Caco-2 (cell line): ENCODE measurements around the gene EPGN. TPM values are rescaled to one million over a fixed set of nuclear protein-coding genes. Genes with fewer than 3 reads are reported as not detected.
A peak's percentile ranks its signal among the peaks of the same experiment; 100 is the strongest.

Experiments used
- BruUV-seq: library from RNA; stranded (reverse); fragments of 400-500 nt; replicated peaks from 2 replicates; lab custom pipeline; 2021; lab: Mats Ljungman, UMichigan
- CTCF ChIA-PET: fragments of 300-600 bp; sonication (Branson Sonifier 250); formaldehyde crosslinking; loops from one replicate; lab custom pipeline; 2022; ENCODE audit warnings: antibody characterized with exemption; lab: Charles Lee
- POLR2A ChIA-PET: fragments of 300-600 bp; sonication (Branson Sonifier 250); formaldehyde crosslinking; loops from one replicate; lab custom pipeline; 2022; ENCODE audit warnings: antibody characterized with exemption; lab: Charles Lee
- DNase-seq, 2 experiments: peaks; one replicate each; pipeline versions ENCODE4 v3.0.0 to v3.0.0-alpha.2; 2020 to 2022
- H3K27me3 ChIP-seq: replicated peaks from 2 replicates; pipeline ENCODE4 v1.6.0; 2011; ENCODE audit warnings: low read length; ENCODE audit not compliant: control insufficient read depth, insufficient read depth
- H3K36me3 ChIP-seq: 2 replicates; pipeline ENCODE4 v1.5.1; 2011; ENCODE audit warnings: low read length; ENCODE audit not compliant: control insufficient read depth, insufficient read depth
- H3K4me1 ChIP-seq: fragments of 250-450 bp; sonication (Bioruptor Pico); 2 replicates; pipeline ENCODE4 v1.5.1; 2020; ENCODE audit warnings: mild to moderate bottlenecking
- H3K4me3 ChIP-seq: 2 replicates; pipeline ENCODE4 v1.5.1; 2011; ENCODE audit warnings: low read depth, mild to moderate bottlenecking, control low read depth, low read length
- H3K9me3 ChIP-seq: fragments of 250-450 bp; sonication (Bioruptor Pico); 2 replicates; pipeline ENCODE4 v1.5.1; 2020; ENCODE audit warnings: mild to moderate bottlenecking, moderate library complexity
- H3K27ac Mint-ChIP-seq: one replicate; pipeline ENCODE4 v1.8.0; 2022; ENCODE audit warnings: mixed read lengths; ENCODE audit not compliant: unreplicated experiment
- H3K27me3 Mint-ChIP-seq: one replicate; pipeline ENCODE4 v1.8.0; 2022; ENCODE audit warnings: mixed read lengths; ENCODE audit not compliant: insufficient read depth, unreplicated experiment
- H3K36me3 Mint-ChIP-seq: one replicate; pipeline ENCODE4 v1.8.0; 2022; ENCODE audit warnings: mild to moderate bottlenecking, mixed read lengths; ENCODE audit not compliant: insufficient read depth, unreplicated experiment
- H3K4me1 Mint-ChIP-seq: one replicate; pipeline ENCODE4 v1.8.0; 2022; ENCODE audit warnings: low read depth, mixed read lengths; ENCODE audit not compliant: unreplicated experiment
- H3K4me3 Mint-ChIP-seq: one replicate; pipeline ENCODE4 v1.8.0; 2022; ENCODE audit warnings: mild to moderate bottlenecking, moderate library complexity, mixed read lengths; ENCODE audit not compliant: unreplicated experiment
- H3K9me3 Mint-ChIP-seq: one replicate; pipeline ENCODE4 v1.8.0; 2022; ENCODE audit warnings: mixed read lengths; ENCODE audit not compliant: unreplicated experiment
- CTCF ChIP-seq, 2 experiments: fragments of 200-600 bp in 1 of 2; IDR thresholded peaks; 1 replicate in 1 of 2; 2 replicates in 1 of 2; pipeline versions ENCODE4 v1.5.1 to v1.8.0; 2011 to 2022; ENCODE audit warnings: antibody characterized with exemption in 1 of 2, control low read depth in 1 of 2, inconsistent platforms in 1 of 2, low read depth in 1 of 2, low read length in 1 of 2, mild to moderate bottlenecking in 1 of 2, moderate library complexity in 1 of 2; ENCODE audit not compliant: insufficient read depth in 1 of 2, severe bottlenecking in 1 of 2, unreplicated experiment in 1 of 2
- intact Hi-C: fragments of 100-400 bp; cut with micrococcal nuclease; formaldehyde crosslinking; loops from one replicate; pipeline ENCODE4 v1.10.0; 2022; ENCODE audit not compliant: unreplicated experiment
- total RNA-seq: library from RNA; stranded (reverse); gene quantifications from 2 replicates; pipeline ENCODE4 v1.2.3, GENCODE V29; 2022

The EPGN gene
- total RNA-seq, 1 experiment from 2014 or later, result not detected

GRCh38 chr4:74311696-74312313 lies 3.5 kb downstream of the EPGN start:
- no peak overlapping the region for H3K4me3 Mint-ChIP-seq
- H3K4me1 Mint-ChIP-seq, result no peaks in the 10 kb centered on the region
- no peaks in the 10 kb centered on the region for H3K9me3 Mint-ChIP-seq
- no peaks in the 10 kb centered on the region for H3K27me3 Mint-ChIP-seq
- DNase-seq, result peak; percentile 39 to 61
- no peaks in the 10 kb centered on the region for H3K4me1 ChIP-seq
- peak; percentile 58 to 60 for TF ChIP-seq CTCF (IDR thresholded peaks at IDR 0.05; ENCODE audit: insufficient read depth in 1 of 2, low read depth in 1 of 2, low read length in 1 of 2, severe bottlenecking in 1 of 2, unreplicated experiment in 1 of 2)
- H3K27me3 ChIP-seq, result no peaks in the 10 kb centered on the region
- ChIA-PET POLR2A (no interaction called here), CTCF (interaction anchor here (0.7 to 1.4 kb wide), 3 partner anchors 83 to 177 kb away, joined by 3 to 8 read pairs (median 3); no protein-coding TSS in a partner anchor)
- BruUV-seq, result no TSS peak
- intact Hi-C loops, result loop anchor here (1.0 kb wide), 2 partner anchors 84 to 123 kb away; no protein-coding TSS in a partner anchor
- no peak overlapping the region for H3K27ac Mint-ChIP-seq
- no peaks in the 10 kb centered on the region for H3K9me3 ChIP-seq
- no peak overlapping the region for H3K4me3 ChIP-seq
- no peaks in the 10 kb centered on the region for H3K36me3 ChIP-seq
- H3K36me3 Mint-ChIP-seq, result no peaks in the 10 kb centered on the region

- no peaks in the 10 kb centered on the region for H3K9me3 ChIP-seq
- no peaks in the 10 kb centered on the region for H3K4me1 Mint-ChIP-seq
- H3K9me3 Mint-ChIP-seq, result no peaks in the 10 kb centered on the region
- CTCF ChIA-PET, result no interaction called here
- H3K4me3 Mint-ChIP-seq, result no peak overlapping the region
- no peaks in the 10 kb centered on the region for H3K27me3 ChIP-seq
- no peaks in the 10 kb centered on the region for H3K36me3 Mint-ChIP-seq
- no peaks in the 10 kb centered on the region for H3K27me3 Mint-ChIP-seq
- POLR2A ChIA-PET, result no interaction called here
- H3K4me3 ChIP-seq, result no peak overlapping the region
- DNase-seq, result no peak
- no peaks in the 10 kb centered on the region for H3K4me1 ChIP-seq
- H3K36me3 ChIP-seq, result no peaks in the 10 kb centered on the region
- H3K27ac Mint-ChIP-seq, result no peak overlapping the region
- TF ChIP-seq CTCF (IDR thresholded peaks at IDR 0.05; ENCODE audit: insufficient read depth in 1 of 2, low read depth in 1 of 2, low read length in 1 of 2, severe bottlenecking in 1 of 2, unreplicated experiment in 1 of 2), result no peak
- intact Hi-C loops, result no loop called here
- BruUV-seq, result no TSS peak
Observed at GRCh38 chr4:74314329-74314728, 6.1 kb downstream of the EPGN start.

GRCh38 chr4:74314944-74315343 lies 6.7 kb downstream of the EPGN start:
- no peak for TF ChIP-seq CTCF (IDR thresholded peaks at IDR 0.05; ENCODE audit: insufficient read depth in 1 of 2, low read depth in 1 of 2, low read length in 1 of 2, severe bottlenecking in 1 of 2, unreplicated experiment in 1 of 2)
- DNase-seq, result no peak
- Histone ChIP-seq H3K4me1 (0 out of 2 replicates have a peak, but pooled peaks cover 1% of the 10 kb centered on the region), H3K9me3 (no peaks in the 10 kb centered on the region), H3K27me3 (no peaks in the 10 kb centered on the region), H3K36me3 (no peaks in the 10 kb centered on the region), H3K4me3 (no peak overlapping the region)
- H3K36me3 Mint-ChIP-seq, result no peaks in the 10 kb centered on the region
- no peak overlapping the region for H3K4me3 Mint-ChIP-seq
- no peaks in the 10 kb centered on the region for H3K27me3 Mint-ChIP-seq
- ChIA-PET CTCF (no interaction called here), POLR2A (no interaction called here)
- no peaks in the 10 kb centered on the region for H3K9me3 Mint-ChIP-seq
- no TSS peak for BruUV-seq
- no peak overlapping the region for H3K27ac Mint-ChIP-seq
- intact Hi-C loops, result no loop called here
- no peaks in the 10 kb centered on the region for H3K4me1 Mint-ChIP-seq
